Measurements from ENCODE around the gene MYZAP.

Gene MYZAP

GRCh38 chr15:57667171-57667849 is 75.6 kb downstream of the MYZAP start:
- DNase-seq = no peak

- no peak for DNase-seq
Measured at GRCh38 chr15:57668016-57668415, 76.3 kb downstream of the MYZAP start.

DNA sequence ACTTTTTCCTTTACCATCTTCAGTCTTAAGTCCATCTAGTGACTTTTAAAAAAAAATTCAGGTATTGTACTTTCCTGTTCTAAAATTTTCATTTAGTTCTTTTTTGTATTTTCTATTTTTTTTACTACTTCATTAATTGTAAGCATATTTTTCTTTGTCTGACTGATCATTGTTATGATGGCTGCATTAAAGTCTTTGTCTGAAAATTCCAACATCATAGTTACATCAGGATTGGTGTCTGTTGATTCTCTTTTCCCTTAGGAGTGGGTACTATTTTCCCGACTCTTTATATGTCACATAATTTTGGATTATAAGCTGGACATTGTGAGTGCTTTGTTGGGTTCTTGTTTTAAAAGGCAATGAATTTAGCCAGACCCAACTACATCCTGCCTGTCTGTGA is 79.9 kb downstream of the MYZAP start:
- DNase-seq = no peak

GRCh38 chr15:57675481-57676181 is 83.9 kb downstream of the MYZAP start:
- DNase-seq = no peak

DNA sequence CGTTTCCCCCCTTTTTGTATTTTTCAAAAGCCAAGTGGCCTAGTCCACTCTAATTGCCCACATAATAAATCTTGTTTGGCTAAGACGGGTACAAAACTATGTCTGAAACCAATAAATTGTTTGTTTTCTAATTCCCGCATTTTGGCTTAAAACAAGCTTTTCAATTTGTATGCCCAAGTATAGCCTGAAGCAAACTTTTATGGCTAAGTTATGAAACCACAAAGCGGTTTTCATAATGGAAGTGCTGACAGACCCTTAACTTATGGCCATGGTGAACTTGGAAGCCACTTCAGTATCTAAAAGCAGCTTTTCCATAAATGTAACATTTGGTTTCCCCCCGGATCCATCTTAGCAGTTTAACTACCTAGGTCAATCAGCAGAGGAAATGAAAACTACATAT is 84.9 kb downstream of the MYZAP start:
- no peak for DNase-seq

DNA sequence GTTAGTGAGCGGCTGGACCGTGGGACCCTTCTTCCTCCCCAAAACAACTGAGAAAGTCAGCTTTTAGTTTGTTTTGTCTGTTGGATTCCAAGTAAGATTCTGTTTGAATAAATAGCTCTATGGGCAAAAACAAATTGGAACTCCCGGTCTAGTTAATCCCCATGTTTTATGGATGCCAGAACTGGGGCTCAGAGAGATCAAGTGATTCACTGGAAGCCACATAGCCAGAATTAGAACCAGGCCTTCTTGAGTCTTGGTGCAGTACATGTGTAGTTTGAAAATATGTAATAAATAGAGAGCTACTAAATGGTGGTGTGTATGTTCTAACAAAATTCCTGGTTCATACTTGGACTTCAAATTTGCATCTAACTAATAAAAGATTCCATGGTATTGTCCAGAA is 85.5 kb downstream of the MYZAP start:
- DNase-seq = no peak

DNA sequence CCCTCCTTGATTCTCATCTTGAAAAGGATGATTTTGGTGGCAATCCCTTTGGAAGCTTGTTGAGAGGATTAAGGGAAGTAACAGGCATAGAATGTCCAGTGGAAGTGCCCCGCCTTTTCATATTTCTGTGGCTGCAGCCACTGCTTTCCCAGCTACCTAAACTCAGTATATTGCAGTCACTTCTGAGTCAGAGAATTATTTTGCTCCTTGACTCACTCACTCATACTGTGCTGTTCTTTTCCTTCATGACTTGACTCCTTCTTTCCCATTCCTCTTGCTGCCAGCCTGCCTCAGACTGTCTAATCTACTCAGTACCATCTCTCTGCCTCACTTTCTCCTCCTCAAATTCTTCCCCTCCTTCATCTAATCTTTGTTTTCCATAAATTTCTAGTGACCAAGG is 88.3 kb downstream of the MYZAP start:
- no peak for DNase-seq

DNA sequence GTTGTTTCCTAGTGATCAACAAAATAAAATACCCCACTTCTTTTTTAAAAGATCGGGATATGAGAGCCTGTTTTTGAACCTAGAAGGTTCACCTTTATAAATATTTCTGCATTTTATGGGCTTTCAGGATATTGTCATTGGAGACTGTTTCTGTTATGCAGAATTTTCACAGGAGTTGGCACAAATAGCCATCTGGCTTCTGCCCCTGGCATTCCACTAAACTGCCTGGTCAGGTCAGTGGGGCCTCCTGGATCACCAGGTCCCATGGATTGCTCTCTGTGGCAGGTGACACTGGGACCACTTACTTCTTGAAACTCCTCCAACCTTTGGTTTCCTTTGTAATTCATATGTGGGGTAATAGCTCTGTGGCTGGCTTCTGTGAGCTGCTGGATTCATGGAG is 89.3 kb downstream of the MYZAP start:
- DNase-seq = no peak

DNA sequence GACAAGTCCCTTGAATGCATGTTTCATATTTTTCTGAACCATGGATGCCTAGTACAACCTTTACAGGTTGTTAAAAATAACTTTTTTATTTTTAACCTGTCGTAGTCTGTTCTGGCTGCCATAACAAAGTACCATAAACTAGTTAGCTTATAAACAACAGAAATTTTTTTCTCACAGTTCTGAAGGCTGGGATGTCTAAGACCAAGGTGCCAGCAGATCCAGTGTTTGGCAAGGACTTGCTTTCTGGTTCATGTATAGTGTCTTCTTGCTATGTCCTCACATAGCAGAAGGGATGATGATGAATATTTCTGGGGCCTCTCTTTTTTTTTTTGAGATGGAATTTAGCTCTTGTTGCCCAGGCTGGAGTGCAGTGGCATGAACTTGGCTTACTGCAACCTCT is 91.8 kb downstream of the MYZAP start:
- DNase-seq = no peak

DNA sequence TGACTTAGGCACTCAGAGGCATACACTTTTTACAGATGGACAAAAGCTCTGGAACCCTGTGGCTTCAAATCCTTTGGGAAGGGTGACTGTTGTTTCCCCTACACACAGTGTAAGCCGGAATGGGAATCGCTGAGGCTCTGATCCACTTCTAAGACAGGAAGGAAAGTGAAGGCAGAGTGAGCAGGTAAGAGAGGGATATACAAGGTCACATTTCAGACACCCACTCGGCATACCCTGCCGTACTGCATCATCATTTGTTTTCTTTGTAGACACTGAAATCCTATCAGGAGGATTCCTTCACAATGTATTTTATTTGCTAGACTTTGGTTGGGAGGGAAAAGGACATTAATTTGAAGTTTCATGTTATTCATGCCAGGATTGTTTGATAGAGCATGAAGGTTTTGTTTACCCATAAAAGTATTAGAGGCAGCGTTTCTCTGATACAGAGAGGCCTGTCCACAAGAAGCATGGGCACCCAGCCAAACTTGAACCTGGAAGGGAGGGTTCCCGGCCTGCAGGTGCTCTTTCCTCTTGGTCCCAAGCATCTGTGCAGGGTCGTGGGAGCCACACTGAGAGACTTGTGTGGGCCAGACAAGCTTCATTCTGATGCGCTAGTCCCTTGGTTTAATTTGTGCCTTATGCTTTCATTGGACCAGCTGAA is 92.9 kb downstream of the MYZAP start:
- no peak for DNase-seq

DNA sequence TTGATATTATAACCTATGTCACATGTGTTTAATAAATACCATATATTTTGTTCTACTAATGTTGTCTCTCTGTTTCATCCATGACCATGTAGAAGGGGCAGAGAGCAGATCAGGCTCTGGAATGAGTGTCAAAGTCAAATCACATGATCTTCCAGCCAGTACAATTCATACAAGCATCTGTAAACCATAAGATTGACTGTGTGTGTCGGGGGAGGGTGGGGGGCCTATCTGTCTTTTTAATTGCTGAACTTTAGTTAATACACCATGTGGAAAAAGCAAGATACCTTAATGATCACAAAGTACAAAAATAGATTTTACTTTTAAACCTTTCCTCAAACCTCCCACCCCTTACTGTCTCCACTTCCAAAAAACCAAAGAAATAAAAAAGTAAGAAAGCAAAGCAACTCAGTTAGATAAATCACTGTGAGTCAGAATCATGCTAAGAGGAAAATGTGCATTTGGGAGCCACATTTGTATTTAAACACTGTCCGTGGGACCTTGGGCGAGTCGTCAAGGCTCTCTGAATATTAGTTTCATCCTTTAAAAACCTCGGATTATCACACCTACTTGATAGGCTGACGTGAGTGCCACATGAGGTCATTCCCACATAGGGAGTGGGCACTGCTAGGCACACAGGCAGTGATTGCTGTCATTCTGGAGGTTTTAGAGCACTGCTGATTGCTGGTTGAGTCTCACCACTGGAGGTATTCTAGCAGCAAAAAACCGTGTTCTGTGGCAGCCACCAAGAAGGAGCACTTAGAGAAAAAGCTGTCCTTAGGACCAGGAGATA is 93.8 kb downstream of the MYZAP start:
- DNase-seq = no peak

DNA sequence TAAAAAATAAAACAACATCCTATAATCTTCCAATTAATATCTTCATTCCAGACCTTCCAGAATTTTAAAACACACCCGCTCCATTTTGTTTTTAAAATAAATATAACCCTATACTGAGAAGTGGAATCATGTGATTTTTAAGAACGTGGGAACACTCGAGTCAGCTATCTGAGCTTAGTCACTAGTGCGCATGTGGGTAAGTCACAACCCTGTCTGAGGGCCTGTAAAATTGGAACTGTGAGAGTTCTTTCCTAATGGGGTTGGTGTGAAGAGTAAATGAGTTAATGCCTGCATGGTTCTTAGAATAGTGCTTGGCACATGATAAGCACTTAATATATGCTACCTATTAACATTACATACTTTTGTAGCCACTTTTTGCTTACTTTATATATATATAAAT is 95.0 kb downstream of the MYZAP start:
- DNase-seq = no peak

DNA sequence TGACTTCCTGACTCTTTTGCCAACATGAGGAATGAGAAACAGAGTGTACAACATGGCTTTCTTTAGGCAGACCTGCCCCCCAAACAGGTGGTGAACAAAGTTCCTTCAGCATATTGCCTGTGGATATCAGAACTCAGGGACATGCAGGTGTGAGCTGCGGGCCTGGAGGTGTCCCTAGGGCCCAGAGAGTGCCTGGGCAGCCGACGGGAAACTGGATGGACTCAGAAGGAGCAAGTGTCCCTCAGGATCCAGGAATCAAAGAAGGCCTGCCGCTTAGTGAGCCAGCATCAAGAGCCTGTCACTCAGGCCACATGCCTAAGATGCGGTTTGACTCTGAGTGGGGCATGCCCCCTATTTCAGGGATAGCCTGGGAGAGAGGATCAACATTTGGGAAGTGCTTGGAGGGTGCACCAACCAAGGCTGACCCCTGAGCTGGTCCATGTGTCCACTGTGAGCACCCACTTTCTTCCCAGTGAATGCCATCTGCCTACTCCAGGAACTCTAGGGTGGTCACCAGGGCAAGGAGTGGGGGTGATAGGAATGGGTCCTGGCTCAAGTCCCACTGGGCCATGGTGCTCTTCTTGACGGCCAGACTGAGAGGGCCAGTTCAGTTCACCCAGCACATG is 98.8 kb downstream of the MYZAP start:
- no peak for DNase-seq

GRCh38 chr15:57691082-57691481 is 99.4 kb downstream of the MYZAP start:
- DNase-seq = no peak

GRCh38 chr15:57692709-57693108 is 101.0 kb downstream of the MYZAP start:
- no peak for DNase-seq

DNA sequence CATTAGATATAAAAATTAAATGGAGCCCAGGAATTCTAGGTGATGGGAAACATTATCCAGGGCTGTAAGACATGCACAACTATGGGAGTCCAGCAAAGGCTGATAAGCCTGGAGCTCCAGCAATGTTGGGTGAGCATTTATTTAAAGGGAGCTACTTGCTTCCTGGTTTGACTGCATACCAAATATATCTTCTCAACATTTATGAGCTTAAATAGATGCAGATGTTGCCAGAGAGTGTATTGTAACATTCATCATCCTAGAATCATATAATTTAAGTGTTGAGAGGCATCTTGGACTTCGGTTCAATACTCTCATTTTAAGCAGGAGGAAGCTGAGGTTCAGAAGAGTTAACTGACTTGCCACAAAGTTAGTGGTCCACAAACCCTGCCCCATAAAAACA is 102.6 kb downstream of the MYZAP start:
- no peak for DNase-seq

DNA sequence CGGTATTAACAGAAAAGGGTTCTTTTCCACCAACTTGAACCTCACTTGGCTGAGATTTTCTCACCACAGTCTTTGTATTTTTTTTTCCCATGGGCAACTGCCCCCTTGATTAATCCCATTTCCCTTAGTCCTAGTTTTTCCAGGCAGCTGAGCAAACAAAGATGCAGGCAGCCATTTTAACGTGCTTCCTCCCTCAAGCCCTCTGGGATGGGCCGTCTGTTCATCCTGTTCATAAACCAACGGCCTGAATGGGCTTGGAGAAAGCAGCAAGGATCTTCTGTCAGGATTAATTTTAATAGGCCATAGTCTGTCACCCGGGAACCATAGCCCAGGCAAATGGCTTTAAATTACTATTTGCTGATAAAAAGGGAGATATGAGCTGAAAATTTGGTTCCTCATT is 104.4 kb downstream of the MYZAP start:
- DNase-seq = no peak

DNA sequence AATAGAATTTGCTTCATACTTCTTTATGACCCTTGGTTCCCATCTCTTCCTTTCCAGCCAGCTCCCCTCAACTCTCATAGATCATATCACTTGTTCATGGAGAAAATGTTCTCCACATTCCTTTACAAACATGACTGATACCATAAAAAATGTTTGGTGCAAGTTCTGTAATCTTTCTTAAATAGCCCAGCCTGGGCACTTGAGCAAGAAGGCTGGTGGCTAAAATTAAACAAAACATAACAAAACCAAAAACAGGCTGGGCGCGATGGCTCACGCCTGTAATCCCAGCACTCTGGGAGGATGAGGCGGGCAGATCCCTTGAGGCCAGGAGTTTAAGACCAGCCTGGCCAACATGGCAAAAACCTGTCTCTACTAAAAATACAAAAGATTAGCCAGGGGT is 105.9 kb downstream of the MYZAP start:
- DNase-seq = no peak

GRCh38 chr15:57698243-57698642 is 106.5 kb downstream of the MYZAP start:
- DNase-seq = no peak

- no peak for DNase-seq
Measured at GRCh38 chr15:57698991-57699390, 107.3 kb downstream of the MYZAP start.

- DNase-seq = no peak
Measured at GRCh38 chr15:57703387-57703786, 111.7 kb downstream of the MYZAP start.

GRCh38 chr15:57704441-57704840 is 112.7 kb downstream of the MYZAP start:
- no peak for DNase-seq
